ENCODE data around the gene ANKRD34B. TPM values are rescaled to one million over a fixed set of nuclear protein-coding genes. Genes with fewer than 3 reads are reported as not detected.

Gene ANKRD34B
- total RNA-seq, 1 experiment from 2014 or later = 0.40 TPM

GRCh38 chr5:80609692-80610091, 39.6 kb upstream of the ANKRD34B start:
- CTCF ChIA-PET = no interaction called here
- intact Hi-C loops (cut with micrococcal nuclease; ENCODE audit: unreplicated experiment) = no loop called here
- Mint-ChIP-seq H3K36me3 (ENCODE audit: insufficient read depth, unreplicated experiment) (no peaks in the 10 kb centered on the region), H3K4me1 (ENCODE audit: low read depth, unreplicated experiment) (no peaks in the 10 kb centered on the region), H3K4me3 (ENCODE audit: low read depth, unreplicated experiment) (no peak overlapping the region), H3K27me3 (ENCODE audit: unreplicated experiment) (no peaks in the 10 kb centered on the region), H3K27ac (ENCODE audit: unreplicated experiment) (no peak overlapping the region), H3K9me3 (ENCODE audit: low read depth, unreplicated experiment) (no peaks in the 10 kb centered on the region)
- TF ChIP-seq CTCF (IDR thresholded peaks at IDR 0.05; ENCODE audit: unreplicated experiment) = no peak
- DNase-seq = no peak
- BruUV-seq (replicated peaks) = no TSS peak

- BruUV-seq (replicated peaks) = no TSS peak
- Mint-ChIP-seq H3K4me3 (ENCODE audit: low read depth, unreplicated experiment) (no peak overlapping the region), H3K27ac (ENCODE audit: unreplicated experiment) (no peak overlapping the region), H3K27me3 (ENCODE audit: unreplicated experiment) (no peaks in the 10 kb centered on the region), H3K4me1 (ENCODE audit: low read depth, unreplicated experiment) (no peaks in the 10 kb centered on the region), H3K36me3 (ENCODE audit: insufficient read depth, unreplicated experiment) (no peaks in the 10 kb centered on the region), H3K9me3 (ENCODE audit: low read depth, unreplicated experiment) (no peaks in the 10 kb centered on the region)
- intact Hi-C loops (cut with micrococcal nuclease; ENCODE audit: unreplicated experiment) = no loop called here
- CTCF ChIA-PET = no interaction called here
- DNase-seq = no peak
- TF ChIP-seq CTCF (IDR thresholded peaks at IDR 0.05; ENCODE audit: unreplicated experiment) = no peak
Observed at GRCh38 chr5:80608731-80609130, 38.7 kb upstream of the ANKRD34B start.

- H3K9me3 Mint-ChIP-seq (ENCODE audit: low read depth, unreplicated experiment) = no peaks in the 10 kb centered on the region
- intact Hi-C loops (cut with micrococcal nuclease; ENCODE audit: unreplicated experiment) = no loop called here
- no peaks in the 10 kb centered on the region for H3K36me3 Mint-ChIP-seq (ENCODE audit: insufficient read depth, unreplicated experiment)
- DNase-seq = no peak
- no peaks in the 10 kb centered on the region for H3K4me1 Mint-ChIP-seq (ENCODE audit: low read depth, unreplicated experiment)
- no TSS peak for BruUV-seq (replicated peaks)
- no peak overlapping the region for H3K4me3 Mint-ChIP-seq (ENCODE audit: low read depth, unreplicated experiment)
- no peak for TF ChIP-seq CTCF (IDR thresholded peaks at IDR 0.05; ENCODE audit: unreplicated experiment)
- no peaks in the 10 kb centered on the region for H3K27me3 Mint-ChIP-seq (ENCODE audit: unreplicated experiment)
- no peak overlapping the region for H3K27ac Mint-ChIP-seq (ENCODE audit: unreplicated experiment)
- CTCF ChIA-PET = no interaction called here
Observed at GRCh38 chr5:80607832-80608231, 37.8 kb upstream of the ANKRD34B start.

GRCh38 chr5:80607343-80607742, 37.3 kb upstream of the ANKRD34B start:
- H3K27ac Mint-ChIP-seq (ENCODE audit: unreplicated experiment) = no peak overlapping the region
- TF ChIP-seq CTCF (IDR thresholded peaks at IDR 0.05; ENCODE audit: unreplicated experiment) = no peak
- no peaks in the 10 kb centered on the region for H3K27me3 Mint-ChIP-seq (ENCODE audit: unreplicated experiment)
- H3K9me3 Mint-ChIP-seq (ENCODE audit: low read depth, unreplicated experiment) = no peaks in the 10 kb centered on the region
- CTCF ChIA-PET = no interaction called here
- H3K4me3 Mint-ChIP-seq (ENCODE audit: low read depth, unreplicated experiment) = no peak overlapping the region
- DNase-seq = no peak
- no peaks in the 10 kb centered on the region for H3K36me3 Mint-ChIP-seq (ENCODE audit: insufficient read depth, unreplicated experiment)
- no peaks in the 10 kb centered on the region for H3K4me1 Mint-ChIP-seq (ENCODE audit: low read depth, unreplicated experiment)
- BruUV-seq (replicated peaks) = no TSS peak
- intact Hi-C loops (cut with micrococcal nuclease; ENCODE audit: unreplicated experiment) = no loop called here

Measured in Calu3 (cell line).